HepG2 (cell line): Measurements from ENCODE around the gene MTMR4. TPM values are rescaled to one million over a fixed set of nuclear protein-coding genes. Genes with fewer than 3 reads are reported as not detected.

Experiments used
- ATAC-seq: fragments of 200-7000 bp; cut with Tn5 transposase; 3 replicates; pipeline ENCODE4 v1.9.1; 2020; ENCODE audit warnings: mild to moderate bottlenecking, moderate library complexity
- BruUV-seq: library from RNA; stranded (reverse); fragments of 400-500 nt; replicated peaks from 2 replicates; lab custom pipeline; 2021; lab: Mats Ljungman, UMichigan
- CTCF ChIA-PET: fragments of 300-600 bp; formaldehyde crosslinking; extraction: SDS; loops from one replicate; lab custom pipeline; 2021; ENCODE audit warnings: low total read pairs, inconsistent platforms, low intra/inter-chr PET ratio; lab: Yijun Ruan, JAX
- POLR2A ChIA-PET: fragments of 350-600 bp; sonication (Branson Sonifier 250); formaldehyde crosslinking; loops from one replicate; lab custom pipeline; 2020; ENCODE audit warnings: antibody characterized with exemption, inconsistent platforms; lab: Yijun Ruan, JAX
- DNase-seq: peaks from one replicate; pipeline ENCODE4 v3.0.0-alpha.2; 2015; ENCODE audit warnings: low spot score
- FAIRE-seq: peaks from 3 replicates; lab custom pipeline; 2011; peaks lifted over from hg19 to GRCh38; lab: Jason Lieb, UNC
- H2AFZ ChIP-seq: one replicate; pipeline ENCODE4 v1.6.1; 2011; ENCODE audit warnings: low read length, inconsistent platforms
- H3K27ac ChIP-seq: fragments of 300-600 bp; 3 replicates; pipeline ENCODE4 v1.8.0; 2011; ENCODE audit warnings: mixed run types, mild to moderate bottlenecking, mixed read lengths, low read length, inconsistent platforms; ENCODE audit not compliant: insufficient read depth; ENCODE audit errors: extremely low read length
- H3K27me3 ChIP-seq, 2 experiments: fragments of 200-600 bp in 1 of 2; 2 replicates in 1 of 2; 3 replicates in 1 of 2; pipeline versions ENCODE4 v1.6.0 to v1.8.0; 2011; ENCODE audit warnings: low read length in 2 of 2, mild to moderate bottlenecking in 2 of 2, moderate library complexity in 2 of 2, inconsistent platforms in 1 of 2; ENCODE audit not compliant: insufficient read depth in 2 of 2, control insufficient read depth in 1 of 2
- H3K36me3 ChIP-seq, 2 experiments: fragments of 200-600 bp in 1 of 2; replicated peaks in 1 of 2; 2 replicates in 1 of 2; 3 replicates in 1 of 2; pipeline versions ENCODE4 v1.5.1 to v1.8.0; 2011; ENCODE audit warnings: low read length in 2 of 2, inconsistent platforms in 1 of 2; ENCODE audit not compliant: insufficient read depth in 2 of 2, control insufficient read depth in 1 of 2
- H3K4me1 ChIP-seq: 2 replicates; pipeline ENCODE4 v1.5.1; 2012; ENCODE audit warnings: low read length, inconsistent platforms; ENCODE audit not compliant: insufficient read depth
- H3K4me2 ChIP-seq: 2 replicates; pipeline ENCODE4 v1.6.0; 2011; ENCODE audit warnings: low read depth, low read length, inconsistent platforms
- H3K4me3 ChIP-seq, 3 experiments: fragments of 200-600 bp in 1 of 3; sonication (generic), shearing (Covaris generic) in 1 of 3; replicated peaks in 1 of 3; 2 replicates each; pipeline ENCODE4 v1.5.1; 2011 to 2016; ENCODE audit warnings: low read length in 3 of 3, inconsistent platforms in 2 of 3, low read depth in 2 of 3, mild to moderate bottlenecking in 2 of 3, control low read depth in 1 of 3, mixed read lengths in 1 of 3; ENCODE audit not compliant: insufficient read depth in 1 of 3
- H3K79me2 ChIP-seq: one replicate; pipeline ENCODE4 v1.6.1; 2011; ENCODE audit warnings: low read length, inconsistent platforms; ENCODE audit not compliant: insufficient read depth
- H3K9ac ChIP-seq: 2 replicates; pipeline ENCODE4 v1.6.0; 2011; ENCODE audit warnings: mild to moderate bottlenecking, low read depth, low read length, inconsistent platforms; ENCODE audit not compliant: insufficient read depth
- H3K9me3 ChIP-seq: 2 replicates; pipeline ENCODE4 v1.5.1; 2012; ENCODE audit warnings: mild to moderate bottlenecking, low read length
- H4K20me1 ChIP-seq: 2 replicates; pipeline ENCODE4 v1.6.0; 2011; ENCODE audit warnings: inconsistent platforms, mild to moderate bottlenecking, low read length, moderate library complexity; ENCODE audit not compliant: insufficient read depth
- KLF16 ChIP-seq, 2 experiments: sonication (generic) in 1 of 2; formaldehyde crosslinking in 1 of 2; IDR thresholded peaks; 2 replicates each; pipeline versions ENCODE4 v1.6.1 to v1.8.0; 2016 to 2023; ENCODE audit warnings: missing genetic modification reagents in 2 of 2, missing compliant biosample characterization in 1 of 2
- LBX2 ChIP-seq: sonication (generic); formaldehyde crosslinking; IDR thresholded peaks from 2 replicates; pipeline ENCODE4 v1.5.0; 2020; ENCODE audit warnings: missing genetic modification reagents, mild to moderate bottlenecking, borderline replicate concordance
- MZF1 ChIP-seq: sonication (generic); formaldehyde crosslinking; IDR thresholded peaks from 2 replicates; pipeline ENCODE4 v1.8.1; 2023; ENCODE audit warnings: mild to moderate bottlenecking, missing genetic modification reagents, borderline replicate concordance
- PHF20 ChIP-seq: sonication (generic); formaldehyde crosslinking; IDR thresholded peaks from 2 replicates; pipeline ENCODE4 v1.5.0; 2020; ENCODE audit warnings: mild to moderate bottlenecking, missing genetic modification reagents
- RXRB ChIP-seq: IDR thresholded peaks from 2 replicates; pipeline ENCODE4 v1.6.1; 2016; ENCODE audit warnings: borderline replicate concordance, missing genetic modification reagents, missing compliant biosample characterization
- SAFB2 ChIP-seq: sonication (generic); formaldehyde crosslinking; IDR thresholded peaks from 2 replicates; pipeline ENCODE4 v1.5.1; 2020; ENCODE audit warnings: missing genetic modification reagents, low read depth, mild to moderate bottlenecking, borderline replicate concordance
- TAF15 ChIP-seq: fragments of 200-400 bp; formaldehyde crosslinking; IDR thresholded peaks from one replicate; pipeline ENCODE4 v1.6.1; 2018; ENCODE audit warnings: mild to moderate bottlenecking, low read depth, low read length; ENCODE audit not compliant: poor library complexity, severe bottlenecking
- ZNF619 ChIP-seq: sonication (generic); formaldehyde crosslinking; IDR thresholded peaks from 2 replicates; pipeline ENCODE4 v1.4.0; 2020; ENCODE audit warnings: mild to moderate bottlenecking, missing genetic modification reagents
- WGBS: methylation state at CpG from one replicate; pipeline ENCODE4 v1.1.6; 2017; ENCODE audit warnings: low lambda C conversion rate; 5-methylcytosine and 5-hydroxymethylcytosine counted together
- in situ Hi-C: cut with HindIII; loops from 2 replicates; pipeline ENCODE4 v1.10.0; 2017; ENCODE audit warnings: low pct_unique_long_range_greater_than_20kb; ENCODE audit not compliant: extremely low pct_ligation_motif_present
- intact Hi-C: fragments of 100-400 bp; cut with micrococcal nuclease; formaldehyde crosslinking; loops from one replicate; pipeline ENCODE4 v1.10.0; 2022; ENCODE audit not compliant: unreplicated experiment
- polyA plus RNA-seq, 8 experiments: library from polyadenylated mRNA; depleted of rRNA in 3 of 8; stranded (reverse) in 7 of 8; unstranded in 1 of 8; fragments of >200 nt; fragmentation: Illumina TruSeq in 4 of 8; extraction: Trizol in 4 of 8; gene quantifications; 2 replicates each; pipeline versions ENCODE4 v1.2.1 to v1.2.3, GENCODE V29; 2011 to 2016; ENCODE audit warnings: low read depth in 4 of 8, missing spikeins in 1 of 8, mixed read lengths in 1 of 8; ENCODE audit not compliant: insufficient read depth in 1 of 8
- total RNA-seq, 5 experiments: library from RNA; depleted of rRNA; stranded (reverse); fragments of >200 nt; fragmentation: Illumina TruSeq; extraction: Trizol; gene quantifications; 2 replicates each; pipeline ENCODE4 v1.2.3, GENCODE V29; 2016; ENCODE audit warnings: low read depth in 1 of 5

Gene MTMR4
- total and polyA plus RNA-seq, 2 of the 13 experiments (the other 11 are each of a cell fraction or from before 2014, with no cell fraction given), result 62.5 to 65.1 TPM

DNA sequence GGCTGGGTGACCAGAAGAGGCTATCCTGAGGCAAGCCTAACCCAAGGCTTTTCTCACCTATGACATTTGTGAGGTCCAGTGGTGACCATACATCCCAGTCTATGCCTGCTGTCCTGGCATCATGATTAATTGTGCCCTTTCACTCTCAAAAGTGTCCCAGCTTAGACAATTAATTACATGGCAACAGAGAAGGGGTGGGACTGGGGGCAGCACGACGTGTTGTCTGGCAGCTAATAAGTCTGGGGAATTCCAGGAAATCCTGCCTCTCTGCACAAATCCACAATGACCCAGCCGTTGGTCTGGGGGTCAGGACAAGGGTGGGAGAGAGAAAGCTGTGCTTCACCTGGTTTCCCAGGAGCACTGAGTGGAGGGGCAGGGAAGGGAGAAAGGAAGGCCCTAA, 14.0 kb upstream of the MTMR4 start (continued):
- TF ChIP-seq MZF1 (CRISPR knock-in tag) (no peak), PHF20 (CRISPR knock-in tag) (no peak), TAF15 (no peak), SAFB2 (no peak), LBX2 (CRISPR knock-in tag) (no peak), RXRB (CRISPR knock-in tag) (no peak)

- peaks cover 35% of the 10 kb centered on the region for H3K4me1 ChIP-seq
- H3K9ac ChIP-seq, result no peak overlapping the region
- H3K36me3 ChIP-seq, result no peaks in the 10 kb centered on the region
- no peaks in the 10 kb centered on the region for H3K9me3 ChIP-seq
- 5% methylated on average over 3 of the region's 3 CpGs for whole genome bisulfite sequencing
- intact Hi-C loops, result no loop called here
- no peak overlapping the region for H3K4me2 ChIP-seq
- H3K27me3 ChIP-seq, result peaks cover 9 to 40% of the 10 kb centered on the region in 2 experiments; a peak in 3 of 5 replicates
- ATAC-seq (no peak), FAIRE-seq (no peak), DNase-seq (no peak)
- in situ Hi-C loops, result no loop called here
- TF ChIP-seq KLF16 (CRISPR knock-in tag; IDR thresholded peaks at IDR 0.05), result no peak
- no peak for TF ChIP-seq ZNF619
- H3K4me3 ChIP-seq, result no peak overlapping the region
- BruUV-seq, result no TSS peak
- H3K79me2 ChIP-seq, result no peaks in the 10 kb centered on the region
- H2AFZ ChIP-seq, result no peak overlapping the region
- POLR2A ChIA-PET, result interaction anchor here (2.1 to 3.0 kb wide), 2 partner anchors 10 to 104 kb away, joined by 7 to 9 read pairs; no protein-coding TSS in a partner anchor
- H4K20me1 ChIP-seq, result no peaks in the 10 kb centered on the region
- no peak overlapping the region for H3K27ac ChIP-seq
- CTCF ChIA-PET, result no interaction called here
These were observed 13.5 kb upstream of the MTMR4 start for GRCh38 chr17:58527949-58528348.
